ENCODE measurements around the gene SLC17A5.
"Not testable (repeated sequence)": the region's sequence is repeated elsewhere in the genome, so short reads cannot be mapped to it uniquely, and the experiment has no call there.

SLC17A5 gene

GRCh38 chr6:73566486-73566871 is 87.3 kb downstream of the SLC17A5 start:
- DNase-seq (ENCODE audit: low spot score): not testable (repeated sequence)

GRCh38 chr6:73565767-73566485 is 87.9 kb downstream of the SLC17A5 start:
- no peak for DNase-seq (ENCODE audit: low spot score)

GRCh38 chr6:73564578-73565345 is 89.0 kb downstream of the SLC17A5 start:
- DNase-seq (ENCODE audit: low spot score): no peak

- no peak for DNase-seq (ENCODE audit: low spot score)
Measured at GRCh38 chr6:73562558-73562957, 91.2 kb downstream of the SLC17A5 start.

GRCh38 chr6:73560853-73561407 is 92.9 kb downstream of the SLC17A5 start:
- no peak for DNase-seq (ENCODE audit: low spot score)

- DNase-seq (ENCODE audit: low spot score): no peak
Measured at GRCh38 chr6:73560182-73560732, 93.5 kb downstream of the SLC17A5 start.

GRCh38 chr6:73559399-73559794 is 94.4 kb downstream of the SLC17A5 start:
- DNase-seq (ENCODE audit: low spot score): not testable (repeated sequence)

- no peak for DNase-seq (ENCODE audit: low spot score)
Measured at GRCh38 chr6:73558624-73559398, 95.0 kb downstream of the SLC17A5 start.

GRCh38 chr6:73556836-73557235 is 97.0 kb downstream of the SLC17A5 start:
- no peak for DNase-seq (ENCODE audit: low spot score)

- DNase-seq (ENCODE audit: low spot score): not testable (repeated sequence)
Measured at GRCh38 chr6:73555380-73555949, 98.3 kb downstream of the SLC17A5 start.

GRCh38 chr6:73551115-73551514 is 102.7 kb downstream of the SLC17A5 start:
- not testable (repeated sequence) for DNase-seq (ENCODE audit: low spot score)

- DNase-seq (ENCODE audit: low spot score): no peak
Measured at GRCh38 chr6:73548458-73549446, 105.0 kb downstream of the SLC17A5 start.

- DNase-seq (ENCODE audit: low spot score): no peak
Measured at GRCh38 chr6:73547036-73547435, 106.8 kb downstream of the SLC17A5 start.
